Uterus (tissue), 4 donors: ENCODE results near the gene ADAMTSL2. TPM values are rescaled to one million over a fixed set of nuclear protein-coding genes. Genes with fewer than 3 reads are reported as not detected.

Experiments
- DNase-seq, 2 donors: peaks; one replicate each; pipeline ENCODE4 v3.0.0-alpha.2; 2019 to 2020
- H3K27ac ChIP-seq, 2 donors: fragments of 200-600 bp; sonication (generic); 1 replicate in 1 of 2; 2 replicates in 1 of 2; pipeline ENCODE4 v1.5.1; 2016 to 2018
- H3K27me3 ChIP-seq, 2 donors: fragments of 200-600 bp; sonication (generic); one replicate each; pipeline ENCODE4 v1.5.1; 2018 to 2019; ENCODE audit warnings: control low read depth in 1 of 2
- H3K36me3 ChIP-seq, 2 donors: fragments of 200-600 bp; sonication (generic); one replicate each; pipeline ENCODE4 v1.5.1; 2019; ENCODE audit warnings: control low read depth in 1 of 2
- H3K4me1 ChIP-seq, 2 donors: fragments of 200-600 bp; sonication (generic); one replicate each; pipeline ENCODE4 v1.5.1; 2018 to 2019; ENCODE audit warnings: control low read depth in 1 of 2
- H3K4me3 ChIP-seq, 2 donors: fragments of 200-600 bp; sonication (generic); 1 replicate in 1 of 2; 2 replicates in 1 of 2; pipeline ENCODE4 v1.5.1; 2018 to 2019; ENCODE audit warnings: mild to moderate bottlenecking in 1 of 2
- H3K9me3 ChIP-seq, 2 donors: fragments of 200-600 bp; sonication (generic); one replicate each; pipeline ENCODE4 v1.5.1; 2019; ENCODE audit warnings: control low read depth in 1 of 2
- CTCF ChIP-seq, 4 experiments: fragments of 200-600 bp in 2 of 4; fragments of 450-650 bp in 2 of 4; sonication (generic) in 2 of 4; IDR thresholded peaks; one replicate each; pipeline ENCODE4 v1.5.1; 2016 to 2019; ENCODE audit warnings: antibody characterized with exemption in 4 of 4, mild to moderate bottlenecking in 2 of 4, moderate library complexity in 1 of 4
- POLR2A ChIP-seq, 2 donors: fragments of 450-650 bp; IDR thresholded peaks; one replicate each; pipeline ENCODE4 v1.6.1; 2016; ENCODE audit warnings: antibody characterized with exemption in 2 of 2, mild to moderate bottlenecking in 1 of 2, moderate library complexity in 1 of 2
- intact Hi-C: fragments of 100-400 bp; cut with DNase I; formaldehyde crosslinking; loops from one replicate; pipeline ENCODE4 v1.15.1; 2023; ENCODE audit warnings: low total_unique reads
- total RNA-seq, 4 donors: library from RNA; depleted of rRNA in 3 of 4; stranded (reverse); fragments of >200 nt in 3 of 4; gene quantifications; one replicate each; pipeline versions ENCODE4 v1.1.0 to v1.2.4, GENCODE V29; 2014 to 2023
- donor health status: DM: yes; HTN: yes; CAD: no.

The ADAMTSL2 gene
- total RNA-seq, 4 donors from 2014 or later: 0.26 to 3.0 (median 2.4) TPM; not detected in 1

GRCh38 chr9:133495327-133496293 lies 38.9 kb upstream of the ADAMTSL2 start:
- TF ChIP-seq CTCF (IDR thresholded peaks at IDR 0.05) (no peak), POLR2A (IDR thresholded peaks at IDR 0.05) (no peak)
- H3K36me3 ChIP-seq: no peaks in the 10 kb centered on the region
- no peaks in the 10 kb centered on the region for H3K4me1 ChIP-seq
- no peak overlapping the region for H3K27ac ChIP-seq
- no peaks in the 10 kb centered on the region for H3K9me3 ChIP-seq
- no peaks in the 10 kb centered on the region for H3K27me3 ChIP-seq
- intact Hi-C loops: no loop called here
- DNase-seq: no peak
- H3K4me3 ChIP-seq: no peak overlapping the region

DNA sequence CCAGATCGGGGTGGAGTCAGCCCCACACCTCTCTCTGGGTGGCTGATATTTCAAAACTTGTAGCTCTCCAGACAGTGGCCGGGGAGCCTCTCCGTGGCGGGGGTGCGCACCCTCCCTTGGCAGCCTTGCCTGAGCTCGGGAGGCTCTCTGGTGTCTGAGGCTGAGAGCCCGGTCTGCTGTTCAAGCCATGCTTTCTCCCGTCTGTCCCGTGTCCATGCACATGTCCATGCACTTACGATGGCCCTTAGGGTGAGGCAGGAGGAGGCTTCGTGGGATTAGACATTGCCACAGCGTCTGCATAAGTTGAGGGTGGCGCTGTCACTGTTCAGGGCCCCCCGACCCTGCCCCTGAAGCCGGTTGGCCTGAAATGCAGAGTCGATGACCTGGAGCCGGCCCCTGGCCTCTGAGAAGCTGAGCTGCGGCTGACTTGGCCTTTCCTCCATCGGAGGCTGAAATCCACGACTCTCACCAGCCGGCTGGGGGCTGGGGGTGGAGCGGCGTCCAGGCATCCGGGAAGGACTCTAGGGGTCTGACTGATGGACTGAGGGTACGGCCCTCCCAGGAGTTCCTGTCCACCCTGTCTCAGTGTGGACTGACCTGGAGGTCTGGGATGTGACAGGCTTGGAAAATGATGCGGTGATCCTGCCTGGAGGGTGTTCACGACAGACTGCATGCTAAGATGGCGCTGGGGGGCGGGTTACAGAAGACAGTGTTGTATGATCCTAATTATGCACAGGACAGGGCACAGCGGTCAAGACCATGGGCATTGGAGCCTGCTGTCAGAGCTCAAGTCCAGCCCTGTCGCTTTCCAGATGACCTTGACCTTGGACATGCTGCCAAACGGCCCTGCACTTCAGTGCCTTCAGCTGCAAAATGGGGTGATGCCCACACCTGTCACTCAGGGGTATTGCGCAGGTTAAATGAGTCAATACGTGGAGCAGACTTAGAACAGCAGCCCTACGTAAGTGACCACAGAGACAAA lies 37.4 kb upstream of the ADAMTSL2 start:
- no peak overlapping the region for H3K4me3 ChIP-seq
- H3K4me1 ChIP-seq: no peaks in the 10 kb centered on the region
- no peak overlapping the region for H3K27ac ChIP-seq
- H3K9me3 ChIP-seq: peaks cover 0 to 4% of the 10 kb centered on the region in 2 donors
- no peaks in the 10 kb centered on the region for H3K36me3 ChIP-seq
- no peak for TF ChIP-seq CTCF (IDR thresholded peaks at IDR 0.05)
- TF ChIP-seq POLR2A (IDR thresholded peaks at IDR 0.05): no peak
- H3K27me3 ChIP-seq: no peaks in the 10 kb centered on the region
- no peak for DNase-seq
- intact Hi-C loops: no loop called here

DNA sequence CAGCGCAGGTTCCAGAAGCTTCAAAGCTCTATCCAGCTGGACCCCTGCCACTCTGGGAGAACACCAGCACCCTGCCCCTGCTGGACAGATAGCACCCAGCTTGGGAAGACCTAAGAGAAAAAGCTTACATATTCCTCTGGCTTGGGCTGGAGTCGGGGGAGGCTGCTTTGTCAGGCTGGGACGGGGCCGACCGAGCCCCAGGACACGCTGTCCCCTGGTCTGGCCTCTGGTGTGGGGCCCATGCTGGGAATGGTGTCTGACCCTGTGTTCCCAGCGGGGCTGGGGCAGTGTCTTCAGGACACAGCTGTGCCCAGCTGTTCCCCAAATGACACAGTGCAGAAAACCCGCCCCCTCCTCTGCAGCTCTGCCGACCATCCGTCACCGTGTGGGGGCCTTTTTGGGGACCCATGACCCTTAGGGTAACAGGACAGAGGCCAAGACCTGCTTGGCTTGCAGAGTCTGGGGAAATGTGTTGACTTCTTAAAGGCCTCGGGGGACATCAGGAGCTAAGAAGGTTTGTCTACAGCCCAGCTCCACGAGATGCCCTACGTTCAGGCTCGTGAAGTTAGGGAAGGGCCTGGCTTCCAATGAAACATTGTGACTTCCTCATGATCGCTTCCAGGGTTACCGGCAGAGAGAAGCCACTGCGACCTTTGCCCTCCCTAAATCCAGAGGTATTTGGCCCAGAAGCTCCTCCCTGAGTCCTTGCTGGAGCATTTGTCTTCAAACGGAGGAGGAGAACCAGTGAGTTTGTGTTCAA lies 35.2 kb upstream of the ADAMTSL2 start:
- Histone ChIP-seq H3K4me3 (no peak overlapping the region), H3K9me3 (peaks cover 0 to 12% of the 10 kb centered on the region in 2 donors), H3K36me3 (no peaks in the 10 kb centered on the region), H3K27me3 (no peaks in the 10 kb centered on the region), H3K4me1 (no peaks in the 10 kb centered on the region), H3K27ac (no peak overlapping the region)
- intact Hi-C loops: no loop called here
- no peak for DNase-seq
- TF ChIP-seq POLR2A (IDR thresholded peaks at IDR 0.05) (no peak), CTCF (IDR thresholded peaks at IDR 0.05) (no peak)

GRCh38 chr9:133499892-133500270 lies 34.6 kb upstream of the ADAMTSL2 start:
- Histone ChIP-seq H3K27ac (no peak overlapping the region), H3K9me3 (peaks cover 0 to 12% of the 10 kb centered on the region in 2 donors), H3K27me3 (no peaks in the 10 kb centered on the region), H3K4me1 (no peaks in the 10 kb centered on the region), H3K4me3 (no peak overlapping the region), H3K36me3 (no peaks in the 10 kb centered on the region)
- TF ChIP-seq CTCF (IDR thresholded peaks at IDR 0.05): no peak
- DNase-seq: no peak
- intact Hi-C loops: no loop called here
